Measurements from ENCODE around the gene ANO1.

ANO1 gene

GRCh38 chr11:70169632-70170031 is 91.5 kb downstream of the ANO1 start:
- no peak for DNase-seq

- DNase-seq, result no peak
These were observed 92.6 kb downstream of the ANO1 start for GRCh38 chr11:70170596-70171210.

- DNase-seq, result no peak
These were observed 94.9 kb downstream of the ANO1 start for GRCh38 chr11:70173018-70173417.

- DNase-seq, result peak; percentile 12
These were observed 96.6 kb downstream of the ANO1 start for GRCh38 chr11:70174547-70175235.

GRCh38 chr11:70175236-70175698 is 97.2 kb downstream of the ANO1 start:
- DNase-seq, result no peak

GRCh38 chr11:70176940-70177689 is 99.0 kb downstream of the ANO1 start:
- DNase-seq, result peak; percentile 4

- no peak for DNase-seq
These were observed 102.8 kb downstream of the ANO1 start for GRCh38 chr11:70180906-70181305.

GRCh38 chr11:70182266-70182665 is 104.1 kb downstream of the ANO1 start:
- DNase-seq, result no peak

- DNase-seq, result no peak
These were observed 104.9 kb downstream of the ANO1 start for GRCh38 chr11:70183032-70183431.

GRCh38 chr11:70183483-70184176 is 105.5 kb downstream of the ANO1 start:
- peak; percentile 39 for DNase-seq

- DNase-seq, result no peak
These were observed 106.3 kb downstream of the ANO1 start for GRCh38 chr11:70184396-70184795.

- no peak for DNase-seq
These were observed 107.4 kb downstream of the ANO1 start for GRCh38 chr11:70185348-70186055.

- DNase-seq, result no peak
These were observed 108.3 kb downstream of the ANO1 start for GRCh38 chr11:70186420-70186819.

GRCh38 chr11:70186936-70187335 is 108.8 kb downstream of the ANO1 start:
- no peak for DNase-seq

GRCh38 chr11:70187771-70188170 is 109.7 kb downstream of the ANO1 start:
- DNase-seq, result no peak

- DNase-seq, result no peak
These were observed 111.5 kb downstream of the ANO1 start for GRCh38 chr11:70189622-70190021.

- DNase-seq, result no peak
These were observed 113.5 kb downstream of the ANO1 start for GRCh38 chr11:70191495-70192140.

- peak; percentile 82 for DNase-seq
These were observed 114.7 kb downstream of the ANO1 start for GRCh38 chr11:70192666-70193410.

- peak; percentile 4 for DNase-seq
These were observed 115.5 kb downstream of the ANO1 start for GRCh38 chr11:70193411-70194292.
